ENCODE measurements around the gene MIB2.

Gene MIB2

DNA sequence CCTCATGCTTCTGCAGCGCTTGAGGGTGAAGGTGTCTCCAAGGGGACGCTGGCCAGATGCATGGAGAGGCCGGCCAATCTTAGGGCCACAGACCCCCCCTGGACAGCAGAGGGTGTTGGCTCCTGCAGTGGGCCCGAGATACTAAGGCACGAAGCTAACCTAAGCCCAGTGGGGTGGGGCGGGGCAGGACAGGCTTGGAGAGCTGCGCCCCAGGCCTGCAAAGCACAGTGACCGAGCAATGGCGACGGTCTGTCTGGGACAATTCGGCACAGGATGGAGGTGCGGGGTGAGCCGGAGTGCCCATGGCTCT is 16.6 kb upstream of the MIB2 start:
- no peak for DNase-seq

- DNase-seq = no peak
Observed at GRCh38 chr1:1599030-1599934, 16.0 kb upstream of the MIB2 start.

- no peak for DNase-seq
Observed at GRCh38 chr1:1599935-1600860, 15.1 kb upstream of the MIB2 start, which contains the start of gene FNDC10. Gene FNDC10 (minus strand): TSS chr1:1600135. CDS start chr1:1600015, 120 bp downstream.

DNA sequence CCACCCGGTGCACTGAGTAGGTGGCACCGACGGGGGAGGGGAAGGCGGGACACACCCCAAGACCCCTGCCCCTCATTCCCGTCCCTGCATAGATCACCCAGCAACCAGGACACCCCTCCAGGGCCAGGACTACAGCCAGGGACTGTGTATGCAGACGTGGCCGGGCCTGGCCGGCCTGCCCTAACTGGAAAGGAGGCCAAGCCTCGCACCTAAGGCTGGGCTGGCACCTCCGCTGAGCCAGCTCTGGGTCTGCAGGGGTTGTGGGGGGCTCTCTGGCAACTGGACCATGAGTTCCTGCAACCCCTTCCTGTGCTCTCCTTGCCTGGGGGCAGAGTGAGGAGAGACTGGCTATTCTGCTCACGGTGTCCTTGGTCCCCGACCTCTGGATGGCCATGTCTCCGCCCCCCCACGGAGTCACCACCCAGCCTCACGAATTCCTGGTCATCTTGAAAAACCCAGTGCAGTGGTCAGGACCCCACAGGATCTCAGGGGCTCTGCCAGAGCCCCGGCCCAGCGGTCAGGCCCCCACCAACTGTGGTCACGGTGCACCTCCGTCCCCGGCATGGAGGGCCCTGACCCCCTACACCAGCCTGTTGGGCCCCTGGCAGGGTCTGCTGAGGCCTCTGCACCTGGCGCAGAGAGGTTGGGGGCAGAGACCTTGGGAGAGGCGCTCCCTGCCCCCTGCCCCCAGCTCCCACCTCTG is 14.3 kb upstream of the MIB2 start:
- no peak for DNase-seq

DNA sequence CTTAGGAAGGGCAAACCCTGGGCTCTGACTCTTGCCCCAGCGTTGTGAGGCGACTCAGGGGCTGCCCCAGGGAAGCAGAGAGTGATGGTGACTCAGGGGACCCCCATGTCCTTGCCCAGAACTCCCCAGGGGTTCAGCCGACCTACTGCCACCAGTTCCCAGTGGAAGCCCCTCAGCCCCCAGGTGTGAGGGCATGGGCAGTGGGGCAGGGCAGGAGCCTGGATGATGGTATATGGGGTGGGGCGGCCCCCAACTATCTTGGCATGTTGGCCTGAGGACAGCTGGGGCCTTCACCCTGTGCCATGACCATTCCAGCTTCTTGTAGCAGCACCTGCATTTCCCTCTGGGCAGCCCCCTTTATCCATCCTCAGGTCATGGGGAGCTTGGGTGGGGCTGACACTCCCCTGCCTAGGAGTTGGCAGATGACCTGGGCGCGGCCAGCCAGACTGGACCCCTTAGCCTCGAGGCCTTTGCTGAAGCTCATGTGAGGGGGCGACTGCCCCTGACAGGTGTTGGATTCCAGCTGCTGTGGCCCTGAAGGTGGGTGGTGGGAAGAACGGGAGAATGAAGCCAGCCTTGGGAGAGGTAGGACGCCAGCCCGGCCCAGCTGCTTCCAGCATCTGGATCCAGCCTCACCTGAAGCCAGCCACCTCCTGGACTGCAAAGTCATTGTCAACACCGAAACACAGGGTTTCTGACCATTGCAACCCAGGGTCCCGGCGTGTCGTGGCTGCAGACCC is 13.6 kb upstream of the MIB2 start:
- no peak for DNase-seq

DNA sequence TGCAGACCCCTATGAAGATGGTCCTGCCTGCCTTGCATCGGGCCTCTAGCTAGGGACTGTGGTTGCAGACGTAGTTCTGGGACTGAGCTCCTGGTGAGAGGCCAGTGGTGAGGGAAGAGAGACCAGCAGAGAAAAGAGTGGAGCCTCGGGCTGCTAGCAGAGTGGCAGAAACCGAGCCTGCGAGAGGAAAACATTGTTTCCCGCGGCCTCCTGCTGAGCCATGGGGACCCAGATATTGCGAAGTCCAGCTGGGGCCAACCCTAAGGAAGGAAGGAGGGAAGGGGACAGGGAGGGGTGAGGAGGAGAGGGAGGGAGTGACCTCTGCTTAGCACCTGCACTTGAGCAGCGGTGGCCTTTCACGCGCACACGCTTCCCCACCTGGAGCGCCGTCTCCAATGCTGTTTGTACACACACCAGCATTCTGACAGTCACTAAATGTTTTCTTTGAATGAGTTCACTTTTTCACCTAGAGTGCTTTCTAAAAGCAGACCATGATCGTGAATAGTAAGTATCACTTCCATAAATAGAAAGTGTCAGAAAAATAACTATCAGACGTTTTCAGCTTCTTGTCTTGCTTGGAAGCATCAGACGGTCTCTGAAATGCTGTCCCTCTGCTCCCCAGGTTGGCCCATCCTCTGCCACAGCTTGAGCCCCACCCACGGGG is 12.9 kb upstream of the MIB2 start:
- DNase-seq = no peak

DNA sequence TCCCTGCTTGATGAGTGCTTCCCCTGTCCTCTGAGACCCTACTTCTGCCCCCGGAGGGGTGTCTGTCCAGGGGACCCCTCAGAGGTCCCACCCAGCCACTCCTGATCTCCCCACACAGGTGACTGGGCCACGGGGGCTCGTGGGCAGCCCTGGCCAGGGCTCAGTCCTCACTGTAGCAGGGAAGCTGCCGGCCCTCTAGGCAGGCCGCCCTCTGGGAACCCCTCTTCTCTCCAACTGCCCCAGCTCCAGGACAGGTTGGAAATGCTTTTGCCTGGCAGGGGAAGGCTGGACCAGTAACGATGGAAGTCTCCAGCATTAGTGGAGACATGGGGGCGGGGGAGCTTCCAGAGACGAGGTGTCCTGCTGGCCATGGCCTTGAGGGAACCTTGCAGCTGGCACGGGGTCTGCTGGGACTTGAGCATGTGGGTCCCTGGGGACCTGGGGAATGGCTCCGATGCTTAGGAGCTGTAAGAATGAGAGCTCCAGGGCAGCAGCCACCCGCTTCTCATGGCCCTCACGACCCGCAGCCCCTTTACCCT is 12.3 kb upstream of the MIB2 start:
- no peak for DNase-seq

- DNase-seq = no peak
Observed at GRCh38 chr1:1603671-1604373, 11.5 kb upstream of the MIB2 start.

- no peak for DNase-seq
Observed at GRCh38 chr1:1604374-1605033, 10.8 kb upstream of the MIB2 start.

- DNase-seq = no peak
Observed at GRCh38 chr1:1605034-1605591, 10.2 kb upstream of the MIB2 start.

- no peak for DNase-seq
Observed at GRCh38 chr1:1605724-1606123, 9.6 kb upstream of the MIB2 start.

DNA sequence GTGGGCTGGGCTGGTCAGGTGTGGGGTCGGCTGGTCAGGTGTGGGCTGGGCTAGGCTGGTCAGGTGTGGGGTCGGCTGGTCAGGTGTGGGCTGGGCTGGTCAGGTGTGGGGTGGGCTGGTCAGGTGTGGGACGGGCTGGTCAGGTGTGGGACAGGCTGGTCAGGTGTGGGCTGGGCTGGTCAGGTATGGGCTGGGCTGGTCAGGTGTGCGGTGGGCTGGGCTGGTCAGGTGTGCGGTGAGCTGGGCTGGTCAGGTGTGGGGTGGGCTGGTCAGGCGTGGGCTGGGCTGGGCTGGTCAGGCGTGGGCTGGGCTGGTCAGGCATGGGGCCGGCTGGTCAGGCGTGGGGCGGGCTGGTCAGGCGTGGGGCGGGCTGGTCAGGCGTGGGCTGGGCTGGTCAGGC is 9.1 kb upstream of the MIB2 start:
- no peak for DNase-seq

DNA sequence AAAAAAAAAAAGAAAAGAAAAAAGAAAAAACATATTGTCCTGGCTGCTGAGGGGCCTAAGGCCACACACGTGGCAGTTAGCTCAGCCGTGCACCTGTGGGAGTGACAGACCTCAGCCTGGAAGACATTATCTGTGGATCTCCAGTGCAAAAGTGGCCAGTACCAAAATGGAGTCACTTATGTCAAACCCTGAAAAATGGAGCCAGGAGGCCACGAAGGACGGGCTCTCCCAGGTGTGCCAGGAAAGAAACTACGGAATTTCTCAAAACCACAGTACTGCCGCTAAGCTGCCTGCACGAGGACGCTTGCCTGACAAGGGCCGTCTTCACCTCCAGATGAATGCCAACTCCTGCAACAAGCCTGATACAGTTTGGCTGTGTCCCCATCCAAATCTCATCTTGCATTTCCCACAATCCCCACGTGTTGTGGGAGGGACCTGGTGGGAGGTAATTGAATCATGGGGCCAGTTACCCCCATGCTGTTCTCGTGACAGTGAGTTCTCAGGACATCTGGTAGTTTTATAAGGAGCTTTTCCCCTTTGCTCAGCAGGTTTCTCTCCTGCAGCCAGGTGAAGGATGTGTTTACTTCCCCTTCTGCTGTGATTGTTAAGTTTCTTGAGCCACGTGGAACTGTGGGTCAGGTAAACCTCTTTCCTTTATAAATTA is 5.3 kb upstream of the MIB2 start:
- DNase-seq = no peak

- DNase-seq = no peak
Observed at GRCh38 chr1:1610796-1611195, 4.5 kb upstream of the MIB2 start.

GRCh38 chr1:1612104-1612400 is 3.2 kb upstream of the MIB2 start:
- no peak for DNase-seq

DNA sequence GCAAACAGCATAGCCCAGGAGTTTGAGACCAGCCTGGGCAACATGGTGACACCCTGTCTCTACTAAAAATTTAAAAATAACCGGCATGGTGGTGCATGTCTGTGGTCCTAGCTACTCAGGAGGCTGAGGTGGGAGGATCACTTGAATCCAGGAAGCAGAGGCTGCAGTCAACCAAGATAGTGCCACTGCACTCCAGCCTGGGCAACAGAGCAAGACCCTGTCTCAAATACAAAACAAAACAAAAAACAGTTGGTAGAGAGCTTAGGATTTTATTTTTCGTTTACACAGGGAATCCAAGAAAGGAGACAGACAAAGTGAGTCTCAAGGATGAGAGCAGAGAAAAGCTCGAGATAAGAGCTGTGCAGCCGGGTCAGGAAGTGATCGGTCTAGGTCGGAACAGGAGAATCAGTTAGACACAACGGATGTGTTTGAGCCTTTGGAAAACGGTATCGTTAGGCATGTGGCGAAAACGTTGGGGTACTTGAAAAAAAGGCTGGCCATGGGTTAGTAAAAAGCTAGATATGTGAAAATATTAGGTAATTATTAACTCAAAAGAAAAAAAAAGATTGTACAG is 1.7 kb upstream of the MIB2 start:
- no peak for DNase-seq

- peak; percentile 26 for DNase-seq
Observed at GRCh38 chr1:1614204-1614953, 921 bp upstream of the MIB2 start.

- no peak for DNase-seq
Observed at GRCh38 chr1:1614954-1615255, 395 bp upstream of the MIB2 start.
